ENCODE results near the gene NEB. TPM values are rescaled to one million over a fixed set of nuclear protein-coding genes. Genes with fewer than 3 reads are reported as not detected.
"Not testable (repeated sequence)": the region's sequence is repeated elsewhere in the genome, so short reads cannot be mapped to it uniquely, and the experiment has no call there.

NEB gene
- total RNA-seq, 1 donor from 2014 or later = 0.53 TPM

- DNase-seq (ENCODE audit: low spot score in 2 of 2) = no peak
- TF ChIP-seq CTCF (IDR thresholded peaks at IDR 0.05) = no peak
- Histone ChIP-seq H3K9me3 (no peaks in the 10 kb centered on the region), H3K4me1 (no peaks in the 10 kb centered on the region), H3K36me3 (no peaks in the 10 kb centered on the region), H3K27ac (no peak overlapping the region), H3K27me3 (no peaks in the 10 kb centered on the region), H3K4me3 (no peak overlapping the region)
- intact Hi-C loops (cut with DNase I) = no loop called here
These were observed 23.3 kb downstream of the NEB start for GRCh38 chr2:151711025-151711424.

- Histone ChIP-seq H3K4me3 (no peak overlapping the region), H3K36me3 (no peaks in the 10 kb centered on the region), H3K27me3 (no peaks in the 10 kb centered on the region), H3K9me3 (no peaks in the 10 kb centered on the region), H3K4me1 (no peaks in the 10 kb centered on the region), H3K27ac (no peak overlapping the region)
- no peak for TF ChIP-seq CTCF (IDR thresholded peaks at IDR 0.05)
- intact Hi-C loops (cut with DNase I) = no loop called here
- DNase-seq (ENCODE audit: low spot score in 2 of 2) = no peak
These were observed 25.5 kb downstream of the NEB start for GRCh38 chr2:151708788-151709187.

- Histone ChIP-seq H3K27me3 (no peaks in the 10 kb centered on the region), H3K36me3 (no peaks in the 10 kb centered on the region), H3K4me3 (no peak overlapping the region), H3K9me3 (no peaks in the 10 kb centered on the region), H3K27ac (no peak overlapping the region), H3K4me1 (no peaks in the 10 kb centered on the region)
- TF ChIP-seq CTCF (IDR thresholded peaks at IDR 0.05) = no peak
- no peak for DNase-seq (ENCODE audit: low spot score in 2 of 2)
- intact Hi-C loops (cut with DNase I) = no loop called here
These were observed 26.4 kb downstream of the NEB start for GRCh38 chr2:151707857-151708256.

- intact Hi-C loops (cut with DNase I); H3K36me3 ChIP-seq: not testable (repeated sequence)
These were observed 29.8 kb downstream of the NEB start for GRCh38 chr2:151704480-151704961.

GRCh38 chr2:151698134-151698533 is 36.1 kb downstream of the NEB start:
- H3K4me3 ChIP-seq; DNase-seq (ENCODE audit: low spot score in 2 of 2); intact Hi-C loops (cut with DNase I); H3K36me3 ChIP-seq; H3K27ac ChIP-seq; H3K4me1 ChIP-seq; H3K9me3 ChIP-seq; H3K27me3 ChIP-seq: not testable (repeated sequence)

More at GRCh38 chr2:151704480-151704961, 29.8 kb downstream of the NEB start:
- not testable (repeated sequence) for DNase-seq (ENCODE audit: low spot score in 2 of 2); H3K9me3 ChIP-seq; H3K4me1 ChIP-seq; H3K27me3 ChIP-seq; H3K27ac ChIP-seq; H3K4me3 ChIP-seq

- intact Hi-C loops (cut with DNase I) = no loop called here
These were observed 38.5 kb downstream of the NEB start for GRCh38 chr2:151695778-151696177.

More at GRCh38 chr2:151695778-151696177, 38.5 kb downstream of the NEB start:
- no peak for TF ChIP-seq CTCF (IDR thresholded peaks at IDR 0.05)
- no peaks in the 10 kb centered on the region for H3K9me3 ChIP-seq
- DNase-seq (ENCODE audit: low spot score in 2 of 2) = no peak
- no peaks in the 10 kb centered on the region for H3K4me1 ChIP-seq
- H3K4me3 ChIP-seq = no peak overlapping the region
- H3K36me3 ChIP-seq = no peaks in the 10 kb centered on the region
- no peak overlapping the region for H3K27ac ChIP-seq
- H3K27me3 ChIP-seq = no peaks in the 10 kb centered on the region

All from ascending aorta (tissue), 2 donors.